ENCODE measurements around the gene PMEPA1. TPM values are rescaled to one million over a fixed set of nuclear protein-coding genes. Genes with fewer than 3 reads are reported as not detected.

PMEPA1 gene
- total RNA-seq, 1 donor from 2014 or later: 49.4 TPM

- no peak for DNase-seq (ENCODE audit: low read depth)
- Mint-ChIP-seq H3K9me3 (ENCODE audit: unreplicated experiment) (no peaks in the 10 kb centered on the region), H3K27me3 (ENCODE audit: low read depth, unreplicated experiment) (no peaks in the 10 kb centered on the region), H3K4me3 (ENCODE audit: unreplicated experiment) (no peak overlapping the region), H3K4me1 (ENCODE audit: low read depth, unreplicated experiment) (peaks cover 61% of the 10 kb centered on the region), H3K36me3 (ENCODE audit: low read depth, unreplicated experiment) (peaks cover 18% of the 10 kb centered on the region), H3K27ac (ENCODE audit: unreplicated experiment) (no peak overlapping the region)
- Histone ChIP-seq H3K4me3 (ENCODE audit: insufficient read depth, low read depth, low read length) (no peak overlapping the region), H3K9ac (ENCODE audit: low read length) (no peak overlapping the region), H3K4me1 (ENCODE audit: insufficient read depth, low read length) (peaks cover 56% of the 10 kb centered on the region), H3K4me2 (ENCODE audit: low read length) (no peak overlapping the region), H4K20me1 (ENCODE audit: insufficient read depth, low read length) (peaks cover 99% of the 10 kb centered on the region), H3K27me3 (ENCODE audit: insufficient read depth, low read length) (no peaks in the 10 kb centered on the region), H3K36me3 (ENCODE audit: insufficient read depth, low read length) (peaks cover 3% of the 10 kb centered on the region), H3K79me2 (ENCODE audit: insufficient read depth, low read length) (peaks cover 100% of the 10 kb centered on the region), H2AFZ (ENCODE audit: low read depth, low read length) (no peak overlapping the region), H3K9me3 (ENCODE audit: insufficient read depth, low read depth, low read length) (no peaks in the 10 kb centered on the region), H3K27ac (ENCODE audit: low read depth, low read length) (no peak overlapping the region)
- FAIRE-seq: no peak
- TF ChIP-seq CTCF (IDR thresholded peaks at IDR 0.05; ENCODE audit: insufficient read depth, low read depth, low read length) (no peak), EZH2 (IDR thresholded peaks at IDR 0.05; ENCODE audit: insufficient read depth, low read length) (no peak)
Observed at GRCh38 chr20:57682184-57683101, 27.4 kb downstream of the PMEPA1 start.

GRCh38 chr20:57680934-57681914, 28.6 kb downstream of the PMEPA1 start:
- no peaks in the 10 kb centered on the region for H3K27me3 ChIP-seq (ENCODE audit: insufficient read depth, low read length)
- no peak overlapping the region for H3K9ac ChIP-seq (ENCODE audit: low read length)
- DNase-seq (ENCODE audit: low read depth) (no peak), FAIRE-seq (no peak)
- no peak overlapping the region for H3K4me3 ChIP-seq (ENCODE audit: insufficient read depth, low read depth, low read length)
- no peak overlapping the region for H2AFZ ChIP-seq (ENCODE audit: low read depth, low read length)
- no peaks in the 10 kb centered on the region for H3K27me3 Mint-ChIP-seq (ENCODE audit: low read depth, unreplicated experiment)
- no peak overlapping the region for H3K4me2 ChIP-seq (ENCODE audit: low read length)
- H3K79me2 ChIP-seq (ENCODE audit: insufficient read depth, low read length): peaks cover 100% of the 10 kb centered on the region
- peaks cover 3% of the 10 kb centered on the region for H3K9me3 Mint-ChIP-seq (ENCODE audit: unreplicated experiment)
- peaks cover 55% of the 10 kb centered on the region for H3K4me1 ChIP-seq (ENCODE audit: insufficient read depth, low read length)
- H3K27ac Mint-ChIP-seq (ENCODE audit: unreplicated experiment): no peak overlapping the region
- H4K20me1 ChIP-seq (ENCODE audit: insufficient read depth, low read length): peaks cover 99% of the 10 kb centered on the region
- H3K4me1 Mint-ChIP-seq (ENCODE audit: low read depth, unreplicated experiment): peaks cover 55% of the 10 kb centered on the region
- no peaks in the 10 kb centered on the region for H3K9me3 ChIP-seq (ENCODE audit: insufficient read depth, low read depth, low read length)
- TF ChIP-seq EZH2 (IDR thresholded peaks at IDR 0.05; ENCODE audit: insufficient read depth, low read length): no peak
- no peak for TF ChIP-seq CTCF (IDR thresholded peaks at IDR 0.05; ENCODE audit: insufficient read depth, low read depth, low read length)
- H3K4me3 Mint-ChIP-seq (ENCODE audit: unreplicated experiment): no peak overlapping the region
- H3K36me3 Mint-ChIP-seq (ENCODE audit: low read depth, unreplicated experiment): peaks cover 16% of the 10 kb centered on the region
- no peak overlapping the region for H3K27ac ChIP-seq (ENCODE audit: low read depth, low read length)
- peaks cover 3% of the 10 kb centered on the region for H3K36me3 ChIP-seq (ENCODE audit: insufficient read depth, low read length)
